ENCODE data around the gene PSKH1.

PSKH1 gene

GRCh38 chr16:67917140-67917851 is 24.2 kb downstream of the PSKH1 start:
- Histone ChIP-seq H3K36me3 (ENCODE audit: insufficient read depth, low read length) (peaks cover 5% of the 10 kb centered on the region), H3K9me3 (ENCODE audit: control insufficient read depth, insufficient read depth, low read length) (no peaks in the 10 kb centered on the region), H3K9ac (ENCODE audit: low read depth, low read length) (no peak overlapping the region), H3K4me1 (ENCODE audit: insufficient read depth, low read length) (peaks cover 17% of the 10 kb centered on the region)

- no peak overlapping the region for H3K9ac ChIP-seq (ENCODE audit: low read depth, low read length)
- H3K4me1 ChIP-seq (ENCODE audit: insufficient read depth, low read length) = peaks cover 17% of the 10 kb centered on the region
- peaks cover 7% of the 10 kb centered on the region for H3K36me3 ChIP-seq (ENCODE audit: insufficient read depth, low read length)
- H3K9me3 ChIP-seq (ENCODE audit: control insufficient read depth, insufficient read depth, low read length) = no peaks in the 10 kb centered on the region
Observed at GRCh38 chr16:67917852-67918236, 24.8 kb downstream of the PSKH1 start.

GRCh38 chr16:67919622-67920221 is 26.7 kb downstream of the PSKH1 start:
- Histone ChIP-seq H3K9ac (ENCODE audit: low read depth, low read length) (no peak overlapping the region), H3K36me3 (ENCODE audit: insufficient read depth, low read length) (peaks cover 7% of the 10 kb centered on the region), H3K9me3 (ENCODE audit: control insufficient read depth, insufficient read depth, low read length) (no peaks in the 10 kb centered on the region), H3K4me1 (ENCODE audit: insufficient read depth, low read length) (peaks cover 16% of the 10 kb centered on the region)

GRCh38 chr16:67922221-67922620 is 29.2 kb downstream of the PSKH1 start:
- no peak overlapping the region for H3K9ac ChIP-seq (ENCODE audit: low read depth, low read length)
- no peaks in the 10 kb centered on the region for H3K9me3 ChIP-seq (ENCODE audit: control insufficient read depth, insufficient read depth, low read length)
- peaks cover 7% of the 10 kb centered on the region for H3K36me3 ChIP-seq (ENCODE audit: insufficient read depth, low read length)
- H3K4me1 ChIP-seq (ENCODE audit: insufficient read depth, low read length) = peaks cover 6% of the 10 kb centered on the region; the same call in 1 of the 2 replicates

- Histone ChIP-seq H3K9ac (ENCODE audit: low read depth, low read length) (no peak overlapping the region), H3K9me3 (ENCODE audit: control insufficient read depth, insufficient read depth, low read length) (no peaks in the 10 kb centered on the region), H3K4me1 (ENCODE audit: insufficient read depth, low read length) (peaks cover under 1% of the 10 kb centered on the region; the same call in 1 of the 2 replicates), H3K36me3 (ENCODE audit: insufficient read depth, low read length) (peaks cover 7% of the 10 kb centered on the region)
Observed at GRCh38 chr16:67922740-67923139, 29.7 kb downstream of the PSKH1 start.

GRCh38 chr16:67923414-67924116 is 30.5 kb downstream of the PSKH1 start:
- no peaks in the 10 kb centered on the region for H3K9me3 ChIP-seq (ENCODE audit: control insufficient read depth, insufficient read depth, low read length)
- peaks cover 7% of the 10 kb centered on the region for H3K36me3 ChIP-seq (ENCODE audit: insufficient read depth, low read length)
- no peaks in the 10 kb centered on the region for H3K4me1 ChIP-seq (ENCODE audit: insufficient read depth, low read length)
- no peak overlapping the region for H3K9ac ChIP-seq (ENCODE audit: low read depth, low read length)

GRCh38 chr16:67924140-67924906 is 31.3 kb downstream of the PSKH1 start:
- Histone ChIP-seq H3K9me3 (ENCODE audit: control insufficient read depth, insufficient read depth, low read length) (no peaks in the 10 kb centered on the region), H3K4me1 (ENCODE audit: insufficient read depth, low read length) (no peaks in the 10 kb centered on the region), H3K9ac (ENCODE audit: low read depth, low read length) (no peak overlapping the region), H3K36me3 (ENCODE audit: insufficient read depth, low read length) (peaks cover 7% of the 10 kb centered on the region)

GRCh38 chr16:67926181-67926750 is 33.2 kb downstream of the PSKH1 start:
- Histone ChIP-seq H3K9ac (ENCODE audit: low read depth, low read length) (no peak overlapping the region), H3K4me1 (ENCODE audit: insufficient read depth, low read length) (no peaks in the 10 kb centered on the region), H3K9me3 (ENCODE audit: control insufficient read depth, insufficient read depth, low read length) (no peaks in the 10 kb centered on the region), H3K36me3 (ENCODE audit: insufficient read depth, low read length) (peaks cover 7% of the 10 kb centered on the region)

- peaks cover under 1% of the 10 kb centered on the region; the same call in 1 of the 2 replicates for H3K36me3 ChIP-seq (ENCODE audit: insufficient read depth, low read length)
- H3K4me1 ChIP-seq (ENCODE audit: insufficient read depth, low read length) = no peaks in the 10 kb centered on the region
- H3K9ac ChIP-seq (ENCODE audit: low read depth, low read length) = no peak overlapping the region
- no peaks in the 10 kb centered on the region for H3K9me3 ChIP-seq (ENCODE audit: control insufficient read depth, insufficient read depth, low read length)
Observed at GRCh38 chr16:67927131-67927941, 34.3 kb downstream of the PSKH1 start.

- Histone ChIP-seq H3K4me1 (ENCODE audit: insufficient read depth, low read length) (no peaks in the 10 kb centered on the region), H3K9me3 (ENCODE audit: control insufficient read depth, insufficient read depth, low read length) (no peaks in the 10 kb centered on the region), H3K9ac (ENCODE audit: low read depth, low read length) (no peak overlapping the region), H3K36me3 (ENCODE audit: insufficient read depth, low read length) (no peaks in the 10 kb centered on the region)
Observed at GRCh38 chr16:67928147-67928546, 35.1 kb downstream of the PSKH1 start.

GRCh38 chr16:67928561-67929364 is 35.7 kb downstream of the PSKH1 start:
- Histone ChIP-seq H3K36me3 (ENCODE audit: insufficient read depth, low read length) (no peaks in the 10 kb centered on the region), H3K4me1 (ENCODE audit: insufficient read depth, low read length) (no peaks in the 10 kb centered on the region), H3K9me3 (ENCODE audit: control insufficient read depth, insufficient read depth, low read length) (no peaks in the 10 kb centered on the region), H3K9ac (ENCODE audit: low read depth, low read length) (no peak overlapping the region)

- Histone ChIP-seq H3K9ac (ENCODE audit: low read depth, low read length) (no peak overlapping the region), H3K36me3 (ENCODE audit: insufficient read depth, low read length) (no peaks in the 10 kb centered on the region), H3K4me1 (ENCODE audit: insufficient read depth, low read length) (no peaks in the 10 kb centered on the region), H3K9me3 (ENCODE audit: control insufficient read depth, insufficient read depth, low read length) (no peaks in the 10 kb centered on the region)
Observed at GRCh38 chr16:67930191-67930590, 37.1 kb downstream of the PSKH1 start.

GRCh38 chr16:67930678-67931211 is 37.7 kb downstream of the PSKH1 start:
- Histone ChIP-seq H3K9ac (ENCODE audit: low read depth, low read length) (no peak overlapping the region), H3K36me3 (ENCODE audit: insufficient read depth, low read length) (no peaks in the 10 kb centered on the region), H3K4me1 (ENCODE audit: insufficient read depth, low read length) (no peaks in the 10 kb centered on the region), H3K9me3 (ENCODE audit: control insufficient read depth, insufficient read depth, low read length) (no peaks in the 10 kb centered on the region)

Data from ES-I3 (cell line).